GM18519 (cell line): ENCODE results near the gene PLXNB1.

ENCODE experiments used
- ATAC-seq: cut with Tn5 transposase; IDR thresholded peaks from one replicate; pipeline ENCODE4 v1.9.1; 2021; ENCODE audit warnings: mild to moderate bottlenecking, moderate library complexity; ENCODE audit not compliant: unreplicated experiment, low FRiP score

PLXNB1 gene

GRCh38 chr3:48435774-48436476 is 6.0 kb upstream of the PLXNB1 start:
- no peak for ATAC-seq

GRCh38 chr3:48435223-48435595 is 5.3 kb upstream of the PLXNB1 start:
- ATAC-seq: no peak

GRCh38 chr3:48434591-48435222 is 4.8 kb upstream of the PLXNB1 start:
- ATAC-seq: no peak

GRCh38 chr3:48433472-48434118 is 3.7 kb upstream of the PLXNB1 start:
- ATAC-seq: no peak

- ATAC-seq: no peak
These were observed 2.8 kb upstream of the PLXNB1 start for GRCh38 chr3:48432411-48433371.

- no peak for ATAC-seq
These were observed 1.5 kb upstream of the PLXNB1 start for GRCh38 chr3:48431224-48432029.

GRCh38 chr3:48430708-48431101 is 819 bp upstream of the PLXNB1 start:
- no peak for ATAC-seq

- ATAC-seq: no peak
These were observed 448 bp downstream of the PLXNB1 start for GRCh38 chr3:48429317-48429959.

GRCh38 chr3:48428572-48429316 is 1.1 kb downstream of the PLXNB1 start:
- ATAC-seq: no peak

- no peak for ATAC-seq
These were observed 1.8 kb downstream of the PLXNB1 start for GRCh38 chr3:48428088-48428571.

- no peak for ATAC-seq
These were observed 2.3 kb downstream of the PLXNB1 start for GRCh38 chr3:48427630-48427962.

- no peak for ATAC-seq
These were observed 2.8 kb downstream of the PLXNB1 start for GRCh38 chr3:48426944-48427629.

GRCh38 chr3:48426401-48426909 is 3.4 kb downstream of the PLXNB1 start:
- no peak for ATAC-seq

GRCh38 chr3:48425281-48425812 is 4.5 kb downstream of the PLXNB1 start:
- no peak for ATAC-seq

- no peak for ATAC-seq
These were observed 5.8 kb downstream of the PLXNB1 start for GRCh38 chr3:48423883-48424695.

- ATAC-seq: no peak
These were observed 6.5 kb downstream of the PLXNB1 start for GRCh38 chr3:48423241-48423882.
